ENCODE results near the gene LARP4. TPM values are rescaled to one million over a fixed set of nuclear protein-coding genes. Genes with fewer than 3 reads are reported as not detected.

Gene LARP4
- total and polyA plus RNA-seq, 9 of the 15 experiments (the other 6 are each of a cell fraction or from before 2014, with no cell fraction given) = 31.6 to 84.5 (median 52.4) TPM

GRCh38 chr12:50400638-50401499 lies at the start of gene LARP4 (continued):
- no peak for TF ChIP-seq STAT6 (CRISPR knock-in tag; IDR thresholded peaks at IDR 0.05)
- peak; percentile 88 for TF ChIP-seq AFF4 (CRISPR knock-in tag; IDR thresholded peaks at IDR 0.05)
- peak; percentile 63 to 79; a peak in 3 of 4 replicates for TF ChIP-seq MAZ (CRISPR knock-in tag; conservative IDR thresholded peaks at IDR 0.05 in 1 of 2, IDR thresholded peaks at IDR 0.05 in 1 of 2)
- peak; percentile 59; the same call in 1 of the 2 replicates for TF ChIP-seq E2F4 (CRISPR knock-in tag; IDR thresholded peaks at IDR 0.05; ENCODE audit: low read depth)
- TF ChIP-seq FUS (optimal IDR thresholded peaks at IDR 0.05; ENCODE audit: low read depth, low read length) = no peak
- peak; percentile 86 for TF ChIP-seq ZNF740 (CRISPR knock-in tag; IDR thresholded peaks at IDR 0.05)
- peak in 1 of 2 experiments; percentile 66; a peak in 1 of 4 replicates for TF ChIP-seq ZNF740 (tag; IDR thresholded peaks at IDR 0.05)
- TF ChIP-seq EP300 (IDR thresholded peaks at IDR 0.05; ENCODE audit: low read length) = peak; percentile 74; the same call in 1 of the 2 replicates
- no peak for TF ChIP-seq FOXA1 (IDR thresholded peaks at IDR 0.05; ENCODE audit: borderline replicate concordance)
- no peak for TF ChIP-seq ATF1 (CRISPR knock-in tag; IDR thresholded peaks at IDR 0.05)
- peak; percentile 81 for TF ChIP-seq ATF1 (tag; IDR thresholded peaks at IDR 0.05)
- TF ChIP-seq BRD4 (IDR thresholded peaks at IDR 0.05) = no peak; the same call in 1 of the 2 replicates
- TF ChIP-seq CBFA2T2 (conservative IDR thresholded peaks at IDR 0.05) = peak; percentile 67
